H1 (cell line): ENCODE data around the gene MAP2K2.

Experiments
- BACH1 ChIP-seq: IDR thresholded peaks from 2 replicates; pipeline ENCODE4 v1.6.1; 2012; ENCODE audit warnings: low read length, improper control_type of control experiment
- CBX5 ChIP-seq: fragments of 300-800, 300-1000 bp; sonication (generic); IDR thresholded peaks from 2 replicates; pipeline ENCODE4 v1.7.1; 2016; ENCODE audit warnings: antibody characterized with exemption, low read length, low read depth
- CREB1 ChIP-seq: IDR thresholded peaks from 2 replicates; pipeline ENCODE4 v1.6.1; 2012; ENCODE audit warnings: inconsistent platforms
- CTCF ChIP-seq, 3 experiments: IDR thresholded peaks; 1 replicate in 2 of 3; 2 replicates in 1 of 3; pipeline versions ENCODE4 v1.5.1 to v1.6.1; 2011; ENCODE audit warnings: low read length in 3 of 3, mild to moderate bottlenecking in 3 of 3, inconsistent platforms in 2 of 3, low read depth in 1 of 3, moderate library complexity in 1 of 3; ENCODE audit not compliant: insufficient read depth in 1 of 3; ENCODE audit errors: control extremely low read depth in 1 of 3
- EZH2 ChIP-seq: fragments of 200-600 bp; sonication (generic); IDR thresholded peaks from 2 replicates; pipeline ENCODE4 v1.7.1; 2012; ENCODE audit warnings: low read depth, mild to moderate bottlenecking, moderate library complexity, low read length, inconsistent platforms; ENCODE audit not compliant: severe bottlenecking
- POLR2A ChIP-seq, 2 experiments: IDR thresholded peaks; 1 replicate in 1 of 2; 2 replicates in 1 of 2; pipeline ENCODE4 v1.6.1; 2011; ENCODE audit warnings: low read depth in 2 of 2, low read length in 2 of 2, mild to moderate bottlenecking in 2 of 2; ENCODE audit errors: control extremely low read depth in 1 of 2
- POLR2AphosphoS5 ChIP-seq: IDR thresholded peaks from 2 replicates; pipeline ENCODE4 v1.6.1; 2011; ENCODE audit warnings: low read depth, low read length
- SIN3A ChIP-seq, 2 experiments: IDR thresholded peaks in 1 of 2; conservative IDR thresholded peaks in 1 of 2; 2 replicates each; pipeline ENCODE4 v1.6.1; 2011 to 2012; ENCODE audit warnings: low read length in 2 of 2, improper control_type of control experiment in 1 of 2, low read depth in 1 of 2, mild to moderate bottlenecking in 1 of 2
- SP1 ChIP-seq: IDR thresholded peaks from 2 replicates; pipeline ENCODE4 v1.6.1; 2011; ENCODE audit warnings: low read depth, low read length

GRCh38 chr19:4042064-4042730, 81.7 kb downstream of the MAP2K2 start:
- TF ChIP-seq CBX5: no peak
- no peak for TF ChIP-seq EZH2
- no peak for TF ChIP-seq BACH1
- no peak; a peak in 1 of 3 replicates for TF ChIP-seq POLR2A (IDR thresholded peaks at IDR 0.05; ENCODE audit: control extremely low read depth in 1 of 2, low read depth in 2 of 2, low read length in 2 of 2)
- no peak for TF ChIP-seq CTCF (IDR thresholded peaks at IDR 0.05; ENCODE audit: control extremely low read depth in 1 of 3, insufficient read depth in 1 of 3, low read depth in 1 of 3, low read length in 3 of 3)
- TF ChIP-seq CREB1: no peak
- no peak for TF ChIP-seq SIN3A (conservative IDR thresholded peaks at IDR 0.05 in 1 of 2, IDR thresholded peaks at IDR 0.05 in 1 of 2; ENCODE audit: low read depth in 1 of 2, low read length in 2 of 2)
- no peak for TF ChIP-seq SP1
- no peak for TF ChIP-seq POLR2AphosphoS5
